NB4 (cell line): ENCODE data around the gene ANKS1B.

Experiments
- DNase-seq: peaks from one replicate; pipeline ENCODE4 v3.0.0; 2010; ENCODE audit warnings: low read depth
- H3K4me3 ChIP-seq: one replicate; pipeline ENCODE4 v1.5.1; 2011; ENCODE audit warnings: mild to moderate bottlenecking, low read depth, low read length, moderate library complexity
- CTCF ChIP-seq: IDR thresholded peaks from one replicate; pipeline ENCODE4 v1.5.1; 2012; ENCODE audit warnings: low read depth, low read length
- MAX ChIP-seq: IDR thresholded peaks from 2 replicates; pipeline ENCODE4 v1.6.1; 2011; ENCODE audit warnings: low read depth, low read length
- MYC ChIP-seq: IDR thresholded peaks from 2 replicates; pipeline ENCODE4 v1.6.1; 2011; ENCODE audit warnings: low read depth, low read length
- POLR2A ChIP-seq: IDR thresholded peaks from 2 replicates; pipeline ENCODE4 v1.6.1; 2011; ENCODE audit warnings: mild to moderate bottlenecking; ENCODE audit not compliant: insufficient read length; ENCODE audit errors: extremely low read depth

ANKS1B gene

GRCh38 chr12:98751580-98752115 lies 1233.1 kb downstream of the ANKS1B start:
- DNase-seq: no peak
- TF ChIP-seq POLR2A: no peak
- no peak for TF ChIP-seq MAX
- no peak for TF ChIP-seq MYC
- no peak for TF ChIP-seq CTCF
- no peak overlapping the region for H3K4me3 ChIP-seq

- no peak overlapping the region for H3K4me3 ChIP-seq
- TF ChIP-seq CTCF: no peak
- no peak for TF ChIP-seq POLR2A
- TF ChIP-seq MAX: no peak
- TF ChIP-seq MYC: no peak
- DNase-seq: no peak
Measured at GRCh38 chr12:98750511-98750910, 1234.2 kb downstream of the ANKS1B start.

- TF ChIP-seq CTCF: no peak
- no peak for TF ChIP-seq MYC
- H3K4me3 ChIP-seq: no peak overlapping the region
- no peak for DNase-seq
Measured at GRCh38 chr12:98748463-98748862, 1236.3 kb downstream of the ANKS1B start.

- DNase-seq: no peak
- no peak for TF ChIP-seq CTCF
- TF ChIP-seq POLR2A: no peak
- no peak for TF ChIP-seq MYC
- no peak for TF ChIP-seq MAX
- H3K4me3 ChIP-seq: no peak overlapping the region
Measured at GRCh38 chr12:98745578-98746391, 1239.0 kb downstream of the ANKS1B start.

- no peak for TF ChIP-seq MAX
- no peak for TF ChIP-seq CTCF
- no peak for TF ChIP-seq POLR2A
- TF ChIP-seq MYC: no peak
- no peak for DNase-seq
- no peak overlapping the region for H3K4me3 ChIP-seq
Measured at GRCh38 chr12:98744680-98745079, 1240.1 kb downstream of the ANKS1B start.
